Activated T-cell treated with anti-CD3 and anti-CD28 coated beads, Interleukin-2, amount 50 U/mL, for 24 hours (primary cell): ENCODE results near the gene SLC6A19.
"Not testable (repeated sequence)": the region's sequence is repeated elsewhere in the genome, so short reads cannot be mapped to it uniquely, and the experiment has no call there.

ENCODE experiments used
- DNase-seq: peaks from one replicate; pipeline ENCODE4 v3.0.0-alpha.2; 2020
- H3K27ac Mint-ChIP-seq: 2 replicates; pipeline ENCODE4 v1.8.0; 2020; ENCODE audit warnings: mild to moderate bottlenecking, mixed read lengths
- H3K27me3 Mint-ChIP-seq: 2 replicates; pipeline ENCODE4 v1.8.0; 2020; ENCODE audit warnings: mixed read lengths
- H3K36me3 Mint-ChIP-seq: 2 replicates; pipeline ENCODE4 v1.8.0; 2020; ENCODE audit warnings: low read depth, mixed read lengths
- H3K4me1 Mint-ChIP-seq: 2 replicates; pipeline ENCODE4 v1.8.0; 2020; ENCODE audit warnings: low read depth, mixed read lengths
- H3K4me3 Mint-ChIP-seq: 2 replicates; pipeline ENCODE4 v1.8.0; 2020; ENCODE audit warnings: mild to moderate bottlenecking, moderate library complexity, mixed read lengths
- H3K9me3 Mint-ChIP-seq: 2 replicates; pipeline ENCODE4 v1.8.0; 2020; ENCODE audit warnings: mixed read lengths

SLC6A19 gene

GRCh38 chr5:1266791-1267190 lies 65.4 kb downstream of the SLC6A19 start:
- H3K36me3 Mint-ChIP-seq: peaks cover 59% of the 10 kb centered on the region
- no peak overlapping the region for H3K4me3 Mint-ChIP-seq
- peaks cover 15% of the 10 kb centered on the region for H3K4me1 Mint-ChIP-seq
- H3K27ac Mint-ChIP-seq: no peak overlapping the region
- DNase-seq: no peak
- H3K9me3 Mint-ChIP-seq: no peaks in the 10 kb centered on the region
- no peaks in the 10 kb centered on the region for H3K27me3 Mint-ChIP-seq

- not testable (repeated sequence) for DNase-seq, H3K9me3 Mint-ChIP-seq, H3K27ac Mint-ChIP-seq, H3K27me3 Mint-ChIP-seq, H3K4me3 Mint-ChIP-seq
- Mint-ChIP-seq H3K4me1 (peaks cover 15% of the 10 kb centered on the region), H3K36me3 (peaks cover 57% of the 10 kb centered on the region)
These were observed 66.1 kb downstream of the SLC6A19 start for GRCh38 chr5:1267464-1267863.

GRCh38 chr5:1268056-1268455 lies 66.7 kb downstream of the SLC6A19 start:
- DNase-seq: no peak
- Mint-ChIP-seq H3K27me3 (no peaks in the 10 kb centered on the region), H3K4me3 (no peak overlapping the region), H3K4me1 (peaks cover 15% of the 10 kb centered on the region), H3K36me3 (peaks cover 55% of the 10 kb centered on the region), H3K9me3 (no peaks in the 10 kb centered on the region), H3K27ac (no peak overlapping the region)

- Mint-ChIP-seq H3K4me1 (peaks cover 15% of the 10 kb centered on the region), H3K36me3 (peaks cover 52% of the 10 kb centered on the region), H3K4me3 (no peak overlapping the region), H3K9me3 (no peaks in the 10 kb centered on the region), H3K27me3 (no peaks in the 10 kb centered on the region), H3K27ac (no peak overlapping the region)
- DNase-seq: no peak
These were observed 67.3 kb downstream of the SLC6A19 start for GRCh38 chr5:1268666-1269065.

- Mint-ChIP-seq H3K9me3 (no peaks in the 10 kb centered on the region), H3K36me3 (peaks cover 46% of the 10 kb centered on the region), H3K27me3 (no peaks in the 10 kb centered on the region), H3K27ac (no peak overlapping the region), H3K4me1 (peaks cover 15% of the 10 kb centered on the region), H3K4me3 (no peak overlapping the region)
- DNase-seq: no peak
These were observed 69.0 kb downstream of the SLC6A19 start for GRCh38 chr5:1270426-1270825.

- Mint-ChIP-seq H3K4me3 (no peak overlapping the region), H3K36me3 (peaks cover 41% of the 10 kb centered on the region)
These were observed 69.8 kb downstream of the SLC6A19 start for GRCh38 chr5:1270933-1271914.

GRCh38 chr5:1272201-1272600 lies 70.8 kb downstream of the SLC6A19 start:
- H3K27ac Mint-ChIP-seq: no peak overlapping the region
- H3K4me1 Mint-ChIP-seq: peaks cover 15% of the 10 kb centered on the region
- H3K4me3 Mint-ChIP-seq: no peak overlapping the region
- peaks cover 31% of the 10 kb centered on the region for H3K36me3 Mint-ChIP-seq
- no peak for DNase-seq
- H3K9me3 Mint-ChIP-seq: no peaks in the 10 kb centered on the region
- no peaks in the 10 kb centered on the region for H3K27me3 Mint-ChIP-seq

More at GRCh38 chr5:1270933-1271914, 69.8 kb downstream of the SLC6A19 start:
- Mint-ChIP-seq H3K27ac (no peak overlapping the region), H3K4me1 (peaks cover 15% of the 10 kb centered on the region), H3K9me3 (no peaks in the 10 kb centered on the region), H3K27me3 (no peaks in the 10 kb centered on the region)
- DNase-seq: no peak

GRCh38 chr5:1273745-1274144 lies 72.3 kb downstream of the SLC6A19 start:
- no peak for DNase-seq
- Mint-ChIP-seq H3K27me3 (no peaks in the 10 kb centered on the region), H3K9me3 (no peaks in the 10 kb centered on the region), H3K27ac (no peak overlapping the region), H3K36me3 (peaks cover 34% of the 10 kb centered on the region), H3K4me3 (no peak overlapping the region), H3K4me1 (peaks cover 9% of the 10 kb centered on the region)

GRCh38 chr5:1274471-1274870 lies 73.1 kb downstream of the SLC6A19 start:
- H3K36me3 Mint-ChIP-seq: peaks cover 35% of the 10 kb centered on the region
- no peaks in the 10 kb centered on the region for H3K9me3 Mint-ChIP-seq
- H3K27me3 Mint-ChIP-seq: no peaks in the 10 kb centered on the region
- H3K4me3 Mint-ChIP-seq: no peak overlapping the region
- no peak for DNase-seq
- H3K4me1 Mint-ChIP-seq: peaks cover 4% of the 10 kb centered on the region
- H3K27ac Mint-ChIP-seq: no peak overlapping the region
